GM10847 (cell line): ENCODE results near the gene PRICKLE1.

Experiments
- POLR2A ChIP-seq: IDR thresholded peaks from 2 replicates; pipeline ENCODE4 v1.6.1; 2011; ENCODE audit not compliant: insufficient read length; ENCODE audit errors: extremely low read depth

PRICKLE1 gene

DNA sequence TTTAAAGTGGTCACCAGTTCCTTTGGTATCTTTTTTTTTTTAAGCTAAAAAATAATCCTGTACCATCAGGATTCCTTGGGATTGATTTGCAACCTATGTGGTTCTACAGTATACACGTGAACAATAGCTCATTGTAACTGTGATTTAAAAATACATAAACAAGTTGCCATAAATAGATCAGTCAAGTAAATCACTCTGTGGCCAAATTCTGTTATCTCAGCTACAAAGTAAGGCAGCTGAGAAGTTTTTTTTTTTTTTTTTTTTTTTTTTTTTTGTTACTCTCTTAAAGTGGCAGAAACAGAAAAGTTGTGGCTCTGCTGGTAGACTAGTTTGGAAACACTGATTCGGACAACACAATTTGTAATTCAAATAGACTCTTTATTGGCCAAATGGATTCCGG, 104.5 kb downstream of the PRICKLE1 start:
- no peak for TF ChIP-seq POLR2A

GRCh38 chr12:42483521-42483790, 106.1 kb downstream of the PRICKLE1 start:
- no peak for TF ChIP-seq POLR2A

- no peak for TF ChIP-seq POLR2A
Measured at GRCh38 chr12:42482748-42483520, 106.6 kb downstream of the PRICKLE1 start.

DNA sequence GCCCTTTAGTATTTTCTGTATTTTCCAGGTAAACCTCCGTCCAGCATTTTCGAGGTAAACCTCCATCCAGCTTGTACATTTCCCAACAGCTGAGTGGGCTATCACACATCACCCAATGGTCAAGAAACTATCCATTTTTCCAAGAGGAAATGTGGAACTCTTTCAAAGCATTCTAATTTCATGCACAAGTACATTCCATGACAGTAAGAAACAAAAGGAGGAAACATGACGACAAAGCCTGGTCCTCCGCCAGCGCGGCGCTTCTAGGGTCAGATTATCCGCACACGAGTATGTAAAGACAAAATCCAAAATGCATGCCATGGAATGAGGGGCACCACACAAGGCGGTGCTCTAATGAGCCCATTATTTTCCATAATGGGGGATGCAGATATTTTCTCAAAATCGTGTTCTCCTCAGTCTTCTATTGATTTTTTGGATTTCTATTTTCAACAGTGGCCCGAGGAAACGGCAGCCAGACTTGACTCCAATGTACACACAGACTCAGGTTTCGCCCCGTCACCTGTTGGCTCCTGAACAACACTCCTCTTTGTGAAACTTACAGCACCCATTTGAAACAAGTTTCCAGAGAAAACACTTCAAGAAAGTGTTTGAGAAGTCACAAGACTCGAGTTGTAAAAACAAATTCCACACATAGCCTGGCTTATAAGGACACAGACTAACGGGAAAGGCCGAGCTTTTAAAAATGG, 107.4 kb downstream of the PRICKLE1 start:
- no peak for TF ChIP-seq POLR2A

- TF ChIP-seq POLR2A = no peak
Measured at GRCh38 chr12:42481368-42481767, 108.2 kb downstream of the PRICKLE1 start.

DNA sequence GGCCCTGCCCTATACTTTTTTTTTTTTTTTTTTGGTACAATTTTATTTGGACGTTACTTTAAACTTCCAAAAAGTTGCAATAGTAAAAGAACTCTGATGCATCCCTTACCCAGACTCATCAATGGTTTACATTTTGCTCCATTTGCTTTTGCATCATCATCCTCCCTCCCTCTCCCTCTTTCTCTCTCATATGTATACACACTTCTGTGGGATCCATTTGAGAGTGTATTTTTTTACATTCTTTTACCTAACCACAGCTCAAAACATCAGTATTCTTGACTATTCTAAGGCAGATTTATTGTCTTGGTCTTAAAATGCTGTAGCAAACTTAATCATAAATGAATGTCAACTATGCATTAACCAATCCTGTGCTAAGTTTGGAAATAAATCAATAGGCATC, 111.6 kb downstream of the PRICKLE1 start:
- no peak for TF ChIP-seq POLR2A

GRCh38 chr12:42475106-42475505, 114.4 kb downstream of the PRICKLE1 start:
- TF ChIP-seq POLR2A = no peak

- no peak for TF ChIP-seq POLR2A
Measured at GRCh38 chr12:42474391-42474790, 115.2 kb downstream of the PRICKLE1 start.

DNA sequence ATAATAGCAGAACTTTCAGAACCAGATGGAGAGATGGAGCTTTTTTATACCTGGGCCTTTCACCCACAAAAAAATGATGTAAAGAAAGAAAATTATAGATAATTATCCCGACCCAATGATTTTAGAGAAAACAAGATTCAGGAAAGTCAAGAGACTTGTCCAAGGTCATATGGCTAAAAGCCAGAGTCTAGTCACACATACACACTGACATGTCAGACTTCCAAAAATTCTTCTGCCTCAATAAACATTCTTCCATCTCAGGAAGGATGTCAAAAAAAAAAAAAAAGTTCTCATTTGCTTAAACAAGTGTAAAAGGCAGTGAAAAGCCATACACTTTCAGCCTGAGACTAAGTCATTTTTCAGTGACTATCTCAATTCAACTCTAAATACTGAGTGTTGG, 116.0 kb downstream of the PRICKLE1 start:
- no peak for TF ChIP-seq POLR2A

DNA sequence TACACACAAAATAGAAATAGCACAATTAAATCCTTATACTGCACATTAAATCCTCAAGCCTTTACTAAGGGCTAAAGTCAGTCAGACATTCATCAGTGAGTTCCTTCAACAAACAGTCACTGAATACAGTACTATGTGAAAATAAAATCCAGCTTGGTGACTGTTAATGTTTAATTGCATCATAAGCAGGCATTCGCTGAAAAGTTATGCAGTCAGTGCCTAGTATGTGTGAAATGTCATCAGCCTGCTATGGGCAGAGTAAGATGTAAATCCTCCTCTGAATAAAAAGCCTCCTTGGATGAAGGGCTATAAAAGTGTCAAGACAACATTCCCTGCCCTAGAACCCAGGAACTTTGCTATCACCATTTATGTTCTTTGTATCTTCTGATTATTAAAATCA, 116.4 kb downstream of the PRICKLE1 start:
- TF ChIP-seq POLR2A = no peak

DNA sequence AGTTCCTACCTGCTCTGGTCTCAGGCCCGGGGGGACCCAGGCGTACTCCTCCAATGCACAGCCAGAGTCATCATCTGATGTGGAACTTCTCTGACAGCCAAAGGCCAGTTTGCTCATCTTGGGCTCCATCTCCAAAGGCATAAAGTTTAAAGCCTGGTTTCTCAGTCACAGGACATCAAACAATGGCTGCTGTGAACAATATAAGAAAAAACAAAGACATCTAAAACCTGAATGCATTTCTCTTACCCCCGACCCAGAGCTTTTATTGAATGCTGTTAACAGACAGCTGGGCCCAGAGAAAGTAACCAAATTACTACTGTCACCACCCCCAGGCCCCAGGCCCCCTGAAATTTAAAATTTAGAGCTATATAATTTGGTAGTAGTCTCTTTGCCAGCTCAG, 117.2 kb downstream of the PRICKLE1 start:
- no peak for TF ChIP-seq POLR2A

DNA sequence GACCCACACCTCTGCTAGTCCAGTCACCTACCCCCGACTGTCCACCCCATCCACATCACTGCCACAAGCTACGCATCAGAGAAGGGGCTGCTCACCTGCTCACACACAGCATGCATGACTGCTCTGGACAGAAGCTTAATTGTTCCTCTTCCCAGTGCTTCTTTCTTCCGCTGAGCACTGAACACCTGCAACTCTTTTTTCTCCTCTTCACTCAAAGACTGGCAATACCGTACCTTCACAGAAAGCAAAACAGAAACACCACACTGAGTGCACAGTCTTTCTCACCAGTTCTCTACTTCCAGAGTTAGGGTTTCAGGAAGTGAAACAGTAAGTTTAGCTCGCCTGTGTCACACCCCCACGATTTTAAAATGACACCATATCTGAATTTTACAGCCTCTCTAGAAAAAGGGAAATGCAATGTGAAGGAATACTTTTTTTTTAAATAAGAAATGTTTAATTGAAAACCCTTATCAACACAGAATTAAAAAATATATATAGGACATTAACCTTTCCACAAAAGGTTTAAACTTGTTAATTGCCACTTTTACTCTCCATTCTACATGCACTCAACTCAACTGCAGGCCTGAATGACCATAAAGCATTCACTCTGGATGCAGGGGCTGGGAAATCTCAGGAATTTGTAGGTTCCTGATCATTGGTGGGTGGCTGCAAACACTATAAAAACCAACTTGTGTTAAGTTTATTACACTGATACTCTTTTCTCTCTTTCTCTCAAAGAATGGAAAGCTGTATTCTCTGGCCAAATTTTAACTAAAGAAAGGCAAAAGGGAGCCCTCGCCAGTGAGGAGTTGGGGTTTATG, 120.0 kb downstream of the PRICKLE1 start:
- no peak for TF ChIP-seq POLR2A

GRCh38 chr12:42468921-42469320, 120.6 kb downstream of the PRICKLE1 start:
- TF ChIP-seq POLR2A = no peak

- no peak for TF ChIP-seq POLR2A
Measured at GRCh38 chr12:42468341-42468821, 121.2 kb downstream of the PRICKLE1 start.

DNA sequence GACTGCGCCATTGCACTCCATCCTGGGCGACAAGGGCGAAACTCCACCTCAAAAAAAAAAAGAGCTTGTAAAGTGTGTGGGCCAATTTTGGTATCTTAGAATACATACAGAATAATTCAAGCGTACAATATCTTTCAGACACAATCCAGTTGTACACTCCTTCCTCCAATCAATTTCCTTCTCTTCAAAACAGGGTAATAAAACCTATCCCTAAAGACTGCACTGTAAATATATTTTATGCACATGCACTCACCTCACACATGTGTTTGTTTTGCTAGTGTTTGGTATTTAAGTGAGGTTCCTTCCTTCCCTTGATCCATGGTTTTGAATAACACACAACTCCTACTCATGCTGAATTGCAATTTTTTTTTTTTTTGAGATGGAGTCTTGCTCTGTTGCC, 125.9 kb downstream of the PRICKLE1 start:
- TF ChIP-seq POLR2A = no peak

DNA sequence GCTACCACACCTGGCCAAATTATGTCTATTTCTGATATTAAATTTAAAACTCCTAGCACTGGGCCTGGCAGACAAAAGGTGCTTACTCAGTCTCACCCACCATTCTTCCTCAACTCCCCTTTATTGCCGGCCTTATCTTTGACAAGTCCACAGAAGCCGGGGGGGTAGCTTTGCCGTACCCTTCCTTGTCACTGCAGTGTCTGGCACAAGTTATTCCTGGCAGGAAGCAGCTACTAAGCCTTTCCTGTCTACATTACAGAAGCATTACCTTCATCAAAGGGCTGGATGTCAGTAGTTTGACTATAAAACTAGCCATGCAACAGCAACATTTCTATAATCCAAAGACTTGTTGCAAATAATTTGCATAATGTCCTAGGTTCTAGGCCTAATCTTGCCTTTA, 127.1 kb downstream of the PRICKLE1 start:
- TF ChIP-seq POLR2A = no peak

DNA sequence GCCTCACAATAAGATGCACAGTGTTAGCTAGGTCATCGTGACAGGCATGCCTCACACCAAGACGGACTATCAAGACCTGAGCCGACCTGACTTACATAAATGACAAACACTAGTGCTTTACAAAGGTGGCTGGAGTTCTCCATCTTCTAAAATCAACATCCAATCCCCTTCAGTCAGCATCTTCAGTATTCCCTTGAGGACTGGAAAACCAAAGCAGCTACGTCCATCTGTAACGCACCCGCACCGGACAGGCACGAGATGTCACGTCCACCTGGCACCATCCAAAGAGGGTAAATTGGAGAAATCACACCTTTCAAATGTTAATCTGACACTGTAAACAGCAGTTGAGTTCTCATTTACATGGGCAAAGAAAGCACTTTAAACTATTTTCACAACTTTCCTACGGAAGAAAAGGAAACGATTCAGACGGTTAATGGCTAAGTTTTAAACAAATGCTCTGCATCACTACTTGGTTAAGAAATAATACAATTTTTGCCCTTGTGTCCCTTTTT, 130.2 kb downstream of the PRICKLE1 start:
- TF ChIP-seq POLR2A = no peak
